ENCODE data around the gene GPR139.

GPR139 gene

GRCh38 chr16:19994466-19995170, 79.1 kb downstream of the GPR139 start:
- no peak overlapping the region for H3K9ac ChIP-seq (ENCODE audit: low read length)

GRCh38 chr16:19991614-19992013, 82.1 kb downstream of the GPR139 start:
- Histone ChIP-seq H3K27ac (ENCODE audit: low read length, poor library complexity, severe bottlenecking) (no peak overlapping the region), H3K9me3 (ENCODE audit: control insufficient read depth, low read length) (no peaks in the 10 kb centered on the region), H3K14ac (ENCODE audit: low read length in 2 of 2) (no peak overlapping the region), H3K4me2 (ENCODE audit: low read length, poor library complexity, severe bottlenecking) (no peak overlapping the region), H2AK5ac (ENCODE audit: low read length, severe bottlenecking) (no peak overlapping the region), H3K79me1 (replicated peaks; ENCODE audit: low read length, poor library complexity, severe bottlenecking) (no peaks in the 10 kb centered on the region), H3K36me3 (ENCODE audit: control insufficient read depth in 1 of 2, insufficient read depth in 2 of 2, low read depth in 1 of 2, low read length in 2 of 2) (no peaks in the 10 kb centered on the region), H3K23ac (ENCODE audit: low read length in 2 of 2) (no peak overlapping the region), H3K18ac (ENCODE audit: low read depth in 1 of 2, low read length in 2 of 2) (no peak overlapping the region), H2BK5ac (ENCODE audit: low read depth, low read length, poor library complexity, severe bottlenecking) (no peak overlapping the region), H4K91ac (ENCODE audit: low read length) (no peak overlapping the region), H2BK120ac (ENCODE audit: low read depth, low read length) (no peak overlapping the region), H2AFZ (ENCODE audit: low read depth, low read length) (no peak overlapping the region), H3K27me3 (ENCODE audit: control insufficient read depth in 1 of 2, insufficient read depth in 1 of 2, low read length in 2 of 2) (peaks cover 0 to 9% of the 10 kb centered on the region in 2 experiments), H3K9ac (ENCODE audit: low read length) (no peak overlapping the region), H4K8ac (ENCODE audit: low read length) (no peak overlapping the region), H2BK15ac (ENCODE audit: low read depth, poor library complexity, severe bottlenecking) (no peak overlapping the region), H2BK12ac (ENCODE audit: low read length in 2 of 2) (no peak overlapping the region), H3K4ac (ENCODE audit: low read depth in 1 of 2, low read length in 2 of 2) (no peak overlapping the region), H3K4me3 (ENCODE audit: insufficient read depth in 1 of 2, low read depth in 1 of 2, low read length in 2 of 2) (no peak overlapping the region), H3K4me1 (ENCODE audit: control insufficient read depth, insufficient read depth, low read depth, low read length) (peaks cover 2% of the 10 kb centered on the region)
- no peak for DNase-seq
- WGBS, result 64% methylated on average over 6 of the region's 7 CpGs

More at GRCh38 chr16:19994466-19995170, 79.1 kb downstream of the GPR139 start:
- H3K4me2 ChIP-seq (ENCODE audit: low read length, poor library complexity, severe bottlenecking), result no peak overlapping the region
- H3K27ac ChIP-seq (ENCODE audit: low read length, poor library complexity, severe bottlenecking), result no peak overlapping the region
- no peaks in the 10 kb centered on the region for H3K36me3 ChIP-seq (ENCODE audit: control insufficient read depth in 1 of 2, insufficient read depth in 2 of 2, low read depth in 1 of 2, low read length in 2 of 2)
- no peak overlapping the region for H3K14ac ChIP-seq (ENCODE audit: low read length in 2 of 2)
- H2AFZ ChIP-seq (ENCODE audit: low read depth, low read length), result no peak overlapping the region
- no peaks in the 10 kb centered on the region for H3K79me1 ChIP-seq (replicated peaks; ENCODE audit: low read length, poor library complexity, severe bottlenecking)
- no peak overlapping the region for H2AK5ac ChIP-seq (ENCODE audit: low read length, severe bottlenecking)
- H2BK15ac ChIP-seq (ENCODE audit: low read depth, poor library complexity, severe bottlenecking), result no peak overlapping the region
- no peak overlapping the region for H3K18ac ChIP-seq (ENCODE audit: low read depth in 1 of 2, low read length in 2 of 2)
- no peak overlapping the region for H3K4me3 ChIP-seq (ENCODE audit: insufficient read depth in 1 of 2, low read depth in 1 of 2, low read length in 2 of 2)
- H3K23ac ChIP-seq (ENCODE audit: low read length in 2 of 2), result no peak overlapping the region
- WGBS, result 79% methylated on average over 17 of the region's 17 CpGs
- no peak overlapping the region for H2BK12ac ChIP-seq (ENCODE audit: low read length in 2 of 2)
- H3K9me3 ChIP-seq (ENCODE audit: control insufficient read depth, low read length), result no peaks in the 10 kb centered on the region
- no peak for DNase-seq
- peaks cover 2% of the 10 kb centered on the region for H3K4me1 ChIP-seq (ENCODE audit: control insufficient read depth, insufficient read depth, low read depth, low read length)
- H2BK5ac ChIP-seq (ENCODE audit: low read depth, low read length, poor library complexity, severe bottlenecking), result no peak overlapping the region
- H4K91ac ChIP-seq (ENCODE audit: low read length), result no peak overlapping the region
- no peak overlapping the region for H4K8ac ChIP-seq (ENCODE audit: low read length)
- peaks cover 0 to 7% of the 10 kb centered on the region in 2 experiments for H3K27me3 ChIP-seq (ENCODE audit: control insufficient read depth in 1 of 2, insufficient read depth in 1 of 2, low read length in 2 of 2)
- H2BK120ac ChIP-seq (ENCODE audit: low read depth, low read length), result no peak overlapping the region
- no peak overlapping the region for H3K4ac ChIP-seq (ENCODE audit: low read depth in 1 of 2, low read length in 2 of 2)

GRCh38 chr16:19984135-19984534, 89.6 kb downstream of the GPR139 start:
- no peak overlapping the region for H3K9ac ChIP-seq (ENCODE audit: low read length)
- H3K27ac ChIP-seq (ENCODE audit: low read length, poor library complexity, severe bottlenecking), result no peak overlapping the region
- H3K36me3 ChIP-seq (ENCODE audit: control insufficient read depth in 1 of 2, insufficient read depth in 2 of 2, low read depth in 1 of 2, low read length in 2 of 2), result no peaks in the 10 kb centered on the region
- H2BK12ac ChIP-seq (ENCODE audit: low read length in 2 of 2), result no peak overlapping the region
- no peak overlapping the region for H4K91ac ChIP-seq (ENCODE audit: low read length)
- H3K23ac ChIP-seq (ENCODE audit: low read length in 2 of 2), result no peak overlapping the region
- H2AFZ ChIP-seq (ENCODE audit: low read depth, low read length), result no peak overlapping the region
- no peaks in the 10 kb centered on the region for H3K9me3 ChIP-seq (ENCODE audit: control insufficient read depth, low read length)
- no peak overlapping the region for H2BK5ac ChIP-seq (ENCODE audit: low read depth, low read length, poor library complexity, severe bottlenecking)
- DNase-seq, result no peak
- no peak overlapping the region for H2BK15ac ChIP-seq (ENCODE audit: low read depth, poor library complexity, severe bottlenecking)
- H3K4me2 ChIP-seq (ENCODE audit: low read length, poor library complexity, severe bottlenecking), result no peak overlapping the region
- H3K27me3 ChIP-seq (ENCODE audit: control insufficient read depth in 1 of 2, insufficient read depth in 1 of 2, low read length in 2 of 2), result peaks cover 0 to 7% of the 10 kb centered on the region in 2 experiments
- no peak overlapping the region for H3K4me3 ChIP-seq (ENCODE audit: insufficient read depth in 1 of 2, low read depth in 1 of 2, low read length in 2 of 2)
- no peaks in the 10 kb centered on the region for H3K4me1 ChIP-seq (ENCODE audit: control insufficient read depth, insufficient read depth, low read depth, low read length)
- 72% methylated on average over 3 of the region's 3 CpGs for WGBS
- H2BK120ac ChIP-seq (ENCODE audit: low read depth, low read length), result no peak overlapping the region
- no peak overlapping the region for H3K14ac ChIP-seq (ENCODE audit: low read length in 2 of 2)
- no peak overlapping the region for H2AK5ac ChIP-seq (ENCODE audit: low read length, severe bottlenecking)
- no peaks in the 10 kb centered on the region for H3K79me1 ChIP-seq (replicated peaks; ENCODE audit: low read length, poor library complexity, severe bottlenecking)
- H3K4ac ChIP-seq (ENCODE audit: low read depth in 1 of 2, low read length in 2 of 2), result no peak overlapping the region
- no peak overlapping the region for H4K8ac ChIP-seq (ENCODE audit: low read length)
- no peak overlapping the region for H3K18ac ChIP-seq (ENCODE audit: low read depth in 1 of 2, low read length in 2 of 2)
